ENCODE results near the gene TYW5.
"Not testable (repeated sequence)": the region's sequence is repeated elsewhere in the genome, so short reads cannot be mapped to it uniquely, and the experiment has no call there.

The TYW5 gene

GRCh38 chr2:199928226-199928625 is 27.1 kb downstream of the TYW5 start:
- ATAC-seq (replicated peaks) (no peak), DNase-seq (no peak)
- H3K4me3 Mint-ChIP-seq = no peak overlapping the region
- no peaks in the 10 kb centered on the region for H3K4me1 Mint-ChIP-seq (ENCODE audit: low read depth in 2 of 2)
- no peaks in the 10 kb centered on the region for H3K9me3 Mint-ChIP-seq
- peaks cover 36% of the 10 kb centered on the region for H3K36me3 Mint-ChIP-seq (ENCODE audit: insufficient read depth)
- no peaks in the 10 kb centered on the region for H3K27me3 Mint-ChIP-seq
- H3K27ac Mint-ChIP-seq = peak overlapping the region; percentile 2 to 19

- ATAC-seq (replicated peaks) (no peak), DNase-seq (no peak)
- no peaks in the 10 kb centered on the region for H3K9me3 Mint-ChIP-seq
- no peaks in the 10 kb centered on the region for H3K27me3 Mint-ChIP-seq
- H3K4me1 Mint-ChIP-seq (ENCODE audit: low read depth in 2 of 2) = peaks cover 6 to 8% of the 10 kb centered on the region in 2 donors
- H3K36me3 Mint-ChIP-seq (ENCODE audit: insufficient read depth) = peaks cover 22% of the 10 kb centered on the region
- no peak overlapping the region for H3K4me3 Mint-ChIP-seq
- peak overlapping the region in 1 of 2 donors; percentile 28 for H3K27ac Mint-ChIP-seq
Observed at GRCh38 chr2:199926806-199927205, 28.5 kb downstream of the TYW5 start.

GRCh38 chr2:199923924-199924323 is 31.4 kb downstream of the TYW5 start:
- DNase-seq (no peak), ATAC-seq (replicated peaks) (no peak)
- Mint-ChIP-seq H3K27me3 (no peaks in the 10 kb centered on the region), H3K27ac (peak overlapping the region in 1 of 2 donors; percentile 41), H3K36me3 (ENCODE audit: insufficient read depth) (peaks cover 7% of the 10 kb centered on the region), H3K9me3 (no peaks in the 10 kb centered on the region), H3K4me3 (no peak overlapping the region), H3K4me1 (ENCODE audit: low read depth in 2 of 2) (peaks cover 8 to 9% of the 10 kb centered on the region in 2 donors)

GRCh38 chr2:199922856-199923255 is 32.4 kb downstream of the TYW5 start:
- no peak overlapping the region for H3K4me3 Mint-ChIP-seq
- no peaks in the 10 kb centered on the region for H3K9me3 Mint-ChIP-seq
- peaks cover 7% of the 10 kb centered on the region for H3K36me3 Mint-ChIP-seq (ENCODE audit: insufficient read depth)
- H3K4me1 Mint-ChIP-seq (ENCODE audit: low read depth in 2 of 2) = peaks cover 8 to 13% of the 10 kb centered on the region in 2 donors
- DNase-seq = no peak
- no peaks in the 10 kb centered on the region for H3K27me3 Mint-ChIP-seq
- ATAC-seq (replicated peaks) = no peak
- no peak overlapping the region for H3K27ac Mint-ChIP-seq

- Mint-ChIP-seq H3K36me3 (ENCODE audit: insufficient read depth) (peaks cover 6% of the 10 kb centered on the region), H3K27me3 (no peaks in the 10 kb centered on the region), H3K27ac (peak overlapping the region in 1 of 2 donors; percentile 32), H3K4me3 (no peak overlapping the region), H3K9me3 (no peaks in the 10 kb centered on the region), H3K4me1 (ENCODE audit: low read depth in 2 of 2) (peaks cover 22 to 26% of the 10 kb centered on the region in 2 donors)
- ATAC-seq (replicated peaks) (no peak), DNase-seq (no peak)
Observed at GRCh38 chr2:199916980-199917379, 38.3 kb downstream of the TYW5 start.

GRCh38 chr2:199914372-199914958 is 40.8 kb downstream of the TYW5 start:
- no peak for DNase-seq
- H3K4me3 Mint-ChIP-seq = peak overlapping the region in 1 of 2 donors; percentile 28

GRCh38 chr2:199912553-199913114 is 42.7 kb downstream of the TYW5 start:
- H3K27me3 Mint-ChIP-seq; H3K27ac Mint-ChIP-seq; H3K36me3 Mint-ChIP-seq (ENCODE audit: insufficient read depth); ATAC-seq (replicated peaks); DNase-seq; H3K9me3 Mint-ChIP-seq: not testable (repeated sequence)
- peaks cover 22 to 34% of the 10 kb centered on the region in 2 donors for H3K4me1 Mint-ChIP-seq (ENCODE audit: low read depth in 2 of 2)
- peak overlapping the region; percentile 52 to 96 for H3K4me3 Mint-ChIP-seq

More at GRCh38 chr2:199914372-199914958, 40.8 kb downstream of the TYW5 start:
- H3K36me3 Mint-ChIP-seq (ENCODE audit: insufficient read depth) = peaks cover 6% of the 10 kb centered on the region
- H3K9me3 Mint-ChIP-seq = no peaks in the 10 kb centered on the region
- no peaks in the 10 kb centered on the region for H3K27me3 Mint-ChIP-seq
- peaks cover 26 to 34% of the 10 kb centered on the region in 2 donors for H3K4me1 Mint-ChIP-seq (ENCODE audit: low read depth in 2 of 2)
- H3K27ac Mint-ChIP-seq = peak overlapping the region in 1 of 2 donors; percentile 39
- no peak for ATAC-seq (replicated peaks)

GRCh38 chr2:199911877-199912161 is 43.5 kb downstream of the TYW5 start:
- DNase-seq (no peak), ATAC-seq (replicated peaks) (no peak)
- no peaks in the 10 kb centered on the region for H3K9me3 Mint-ChIP-seq
- H3K4me3 Mint-ChIP-seq = peak overlapping the region; percentile 91 to 96
- peaks cover 9 to 13% of the 10 kb centered on the region in 2 donors for H3K27me3 Mint-ChIP-seq
- H3K36me3 Mint-ChIP-seq (ENCODE audit: insufficient read depth) = peaks cover 2% of the 10 kb centered on the region
- peaks cover 20 to 34% of the 10 kb centered on the region in 2 donors for H3K4me1 Mint-ChIP-seq (ENCODE audit: low read depth in 2 of 2)
- peak overlapping the region; percentile 90 to 93 for H3K27ac Mint-ChIP-seq

GRCh38 chr2:199911052-199911876 is 44.0 kb downstream of the TYW5 start, which contains the start of gene C2orf69:
Gene C2orf69 (plus strand): TSS chr2:199911293. CDS start chr2:199911439, 146 bp downstream.
- Mint-ChIP-seq H3K4me3 (peak within 1 kb of the TSS; percentile 91 to 96), H3K27me3 (peaks cover 14 to 18% of the 10 kb centered on the region in 2 donors), H3K36me3 (ENCODE audit: insufficient read depth) (no peaks in the 10 kb centered on the region)

GRCh38 chr2:199910338-199911051 is 44.8 kb downstream of the TYW5 start:
- peak overlapping the region; percentile 91 to 96 for H3K4me3 Mint-ChIP-seq
- peaks cover 16 to 29% of the 10 kb centered on the region in 2 donors for H3K4me1 Mint-ChIP-seq (ENCODE audit: low read depth in 2 of 2)
- H3K36me3 Mint-ChIP-seq (ENCODE audit: insufficient read depth) = no peaks in the 10 kb centered on the region
- no peak for DNase-seq
- peaks cover 21 to 24% of the 10 kb centered on the region in 2 donors for H3K27me3 Mint-ChIP-seq
- ATAC-seq (replicated peaks) = no peak
- peak overlapping the region; percentile 90 to 93 for H3K27ac Mint-ChIP-seq
- H3K9me3 Mint-ChIP-seq = no peaks in the 10 kb centered on the region

More at GRCh38 chr2:199911052-199911876, 44.0 kb downstream of the TYW5 start, which contains the start of gene C2orf69:
- ATAC-seq (replicated peaks) = peak; percentile 81
- no peaks in the 10 kb centered on the region for H3K9me3 Mint-ChIP-seq
- H3K4me1 Mint-ChIP-seq (ENCODE audit: low read depth in 2 of 2) = peaks cover 18 to 34% of the 10 kb centered on the region in 2 donors
- peak within 1 kb of the TSS; percentile 90 to 93 for H3K27ac Mint-ChIP-seq
- peak; percentile 79 to 84 (median 80) for DNase-seq

- peaks cover 4 to 13% of the 10 kb centered on the region in 2 donors for H3K4me1 Mint-ChIP-seq (ENCODE audit: low read depth in 2 of 2)
- no peak overlapping the region for H3K4me3 Mint-ChIP-seq
- DNase-seq (no peak), ATAC-seq (replicated peaks) (no peak)
- peaks cover 38 to 48% of the 10 kb centered on the region in 2 donors for H3K27me3 Mint-ChIP-seq
- H3K36me3 Mint-ChIP-seq (ENCODE audit: insufficient read depth) = no peaks in the 10 kb centered on the region
- no peaks in the 10 kb centered on the region for H3K9me3 Mint-ChIP-seq
- H3K27ac Mint-ChIP-seq = no peak overlapping the region
Observed at GRCh38 chr2:199907008-199907714, 48.1 kb downstream of the TYW5 start.

GRCh38 chr2:199903111-199903510 is 52.2 kb downstream of the TYW5 start:
- no peak overlapping the region for H3K4me3 Mint-ChIP-seq
- no peaks in the 10 kb centered on the region for H3K36me3 Mint-ChIP-seq (ENCODE audit: insufficient read depth)
- no peaks in the 10 kb centered on the region for H3K4me1 Mint-ChIP-seq (ENCODE audit: low read depth in 2 of 2)
- H3K27ac Mint-ChIP-seq = no peak overlapping the region
- ATAC-seq (replicated peaks) = no peak
- DNase-seq = no peak
- H3K27me3 Mint-ChIP-seq = peaks cover 49 to 65% of the 10 kb centered on the region in 2 donors
- H3K9me3 Mint-ChIP-seq = no peaks in the 10 kb centered on the region
